ENCODE data around the gene WDR6. TPM values are rescaled to one million over a fixed set of nuclear protein-coding genes. Genes with fewer than 3 reads are reported as not detected.
"Not testable (repeated sequence)": the region's sequence is repeated elsewhere in the genome, so short reads cannot be mapped to it uniquely, and the experiment has no call there.

Gene WDR6
- total and polyA plus RNA-seq, 5 donors: 65.3 to 109 (median 88.4) TPM

DNA sequence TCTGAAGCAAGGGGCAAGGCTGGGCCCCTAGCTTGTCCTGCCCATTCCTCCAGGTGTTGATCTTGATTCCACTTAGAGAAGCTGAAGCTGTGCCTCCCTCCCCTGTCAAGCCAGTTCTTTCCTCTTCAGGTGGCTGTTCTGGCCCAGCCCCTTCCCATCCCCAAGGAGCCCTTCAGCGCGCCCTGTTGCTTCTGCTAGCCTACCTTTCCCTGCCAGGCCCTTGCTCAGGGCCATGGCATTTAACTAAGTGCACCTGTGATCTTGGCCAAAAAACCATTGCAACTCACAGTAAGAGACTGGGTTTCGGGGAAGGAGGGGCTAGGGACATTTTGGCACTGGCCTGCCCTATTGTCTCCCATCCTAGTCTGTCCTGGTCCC is 1.9 kb upstream of the WDR6 start:
- intact Hi-C loops (cut with DNase I): no loop called here
- ATAC-seq: no peak
- H3K27ac ChIP-seq (ENCODE audit: low read length): no peak overlapping the region
- DNase-seq: peak in 1 of 3 donors; percentile 23
- no peak overlapping the region for H3K4me3 ChIP-seq (ENCODE audit: low read length)
- peaks cover 3% of the 10 kb centered on the region for H3K4me1 ChIP-seq (ENCODE audit: control insufficient read depth, insufficient read depth, low read length)
- no peaks in the 10 kb centered on the region for H3K27me3 ChIP-seq (ENCODE audit: control insufficient read depth, insufficient read depth)
- 96% methylated on average over 3 of the region's 3 CpGs for WGBS
- no peaks in the 10 kb centered on the region for H3K9me3 ChIP-seq (ENCODE audit: control insufficient read depth, low read length)

DNA sequence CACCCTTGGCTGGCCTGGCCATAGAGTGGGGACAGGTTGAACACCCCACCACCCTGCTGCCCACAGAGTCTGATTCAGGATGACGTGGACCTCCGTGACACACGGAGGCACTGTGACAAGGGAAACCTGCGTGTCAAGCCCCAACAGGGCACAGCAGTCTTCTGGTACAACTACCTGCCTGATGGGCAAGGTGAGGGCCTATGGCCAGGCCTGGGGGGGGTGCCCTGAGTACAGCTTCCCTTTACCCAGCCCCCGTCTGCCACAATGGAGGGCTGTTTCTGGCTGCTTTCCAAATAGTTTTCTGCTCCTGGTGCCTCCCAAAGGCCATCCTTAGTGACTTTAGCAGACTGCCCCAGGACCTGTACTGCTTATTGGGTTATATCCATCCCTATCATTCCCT is 1.2 kb upstream of the WDR6 start:
- Histone ChIP-seq H3K27me3 (ENCODE audit: control insufficient read depth, insufficient read depth) (no peaks in the 10 kb centered on the region), H3K4me3 (ENCODE audit: low read length) (no peak overlapping the region), H3K4me1 (ENCODE audit: control insufficient read depth, insufficient read depth, low read length) (peaks cover 3% of the 10 kb centered on the region), H3K9me3 (ENCODE audit: control insufficient read depth, low read length) (no peaks in the 10 kb centered on the region), H3K27ac (ENCODE audit: low read length) (peak overlapping the region; percentile 85)
- ATAC-seq (no peak), DNase-seq (peak in 2 of 3 donors; percentile 17 to 72)
- intact Hi-C loops (cut with DNase I): no loop called here
- 95% methylated on average over 5 of the region's 5 CpGs for WGBS

DNA sequence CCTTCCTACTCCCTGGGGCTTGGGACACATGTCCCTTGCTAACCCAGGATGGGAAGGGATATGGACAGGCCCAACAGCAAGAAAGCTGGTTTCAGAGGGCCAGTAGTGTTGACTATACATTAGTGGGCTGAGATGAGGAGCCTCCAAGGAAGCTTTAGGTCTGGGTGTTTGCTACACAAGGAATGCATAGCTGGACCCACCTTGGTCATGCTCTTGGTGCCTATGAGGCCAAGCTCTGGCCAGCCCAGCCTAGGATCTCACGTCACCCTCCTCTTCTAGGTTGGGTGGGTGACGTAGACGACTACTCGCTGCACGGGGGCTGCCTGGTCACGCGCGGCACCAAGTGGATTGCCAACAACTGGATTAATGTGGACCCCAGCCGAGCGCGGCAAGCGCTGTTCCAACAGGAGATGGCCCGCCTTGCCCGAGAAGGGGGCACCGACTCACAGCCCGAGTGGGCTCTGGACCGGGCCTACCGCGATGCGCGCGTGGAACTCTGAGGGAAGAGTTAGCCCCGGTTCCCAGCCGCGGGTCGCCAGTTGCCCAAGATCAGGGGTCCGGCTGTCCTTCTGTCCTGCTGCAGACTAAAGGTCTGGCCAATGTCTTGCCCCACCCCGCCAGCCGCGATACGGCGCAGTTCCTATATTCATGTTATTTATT is 653 bp upstream of the WDR6 start:
- no peaks in the 10 kb centered on the region for H3K9me3 ChIP-seq (ENCODE audit: control insufficient read depth, low read length)
- no peaks in the 10 kb centered on the region for H3K27me3 ChIP-seq (ENCODE audit: control insufficient read depth, insufficient read depth)
- H3K27ac ChIP-seq (ENCODE audit: low read length): peak overlapping the region; percentile 85
- peaks cover 3% of the 10 kb centered on the region for H3K4me1 ChIP-seq (ENCODE audit: control insufficient read depth, insufficient read depth, low read length)
- 3% methylated on average over 32 of the region's 32 CpGs for WGBS
- intact Hi-C loops (cut with DNase I): no loop called here
- peak; percentile 53 to 83 (median 78) for DNase-seq
- H3K4me3 ChIP-seq (ENCODE audit: low read length): peak overlapping the region; percentile 67
- ATAC-seq: peak; percentile 2 to 17

DNA sequence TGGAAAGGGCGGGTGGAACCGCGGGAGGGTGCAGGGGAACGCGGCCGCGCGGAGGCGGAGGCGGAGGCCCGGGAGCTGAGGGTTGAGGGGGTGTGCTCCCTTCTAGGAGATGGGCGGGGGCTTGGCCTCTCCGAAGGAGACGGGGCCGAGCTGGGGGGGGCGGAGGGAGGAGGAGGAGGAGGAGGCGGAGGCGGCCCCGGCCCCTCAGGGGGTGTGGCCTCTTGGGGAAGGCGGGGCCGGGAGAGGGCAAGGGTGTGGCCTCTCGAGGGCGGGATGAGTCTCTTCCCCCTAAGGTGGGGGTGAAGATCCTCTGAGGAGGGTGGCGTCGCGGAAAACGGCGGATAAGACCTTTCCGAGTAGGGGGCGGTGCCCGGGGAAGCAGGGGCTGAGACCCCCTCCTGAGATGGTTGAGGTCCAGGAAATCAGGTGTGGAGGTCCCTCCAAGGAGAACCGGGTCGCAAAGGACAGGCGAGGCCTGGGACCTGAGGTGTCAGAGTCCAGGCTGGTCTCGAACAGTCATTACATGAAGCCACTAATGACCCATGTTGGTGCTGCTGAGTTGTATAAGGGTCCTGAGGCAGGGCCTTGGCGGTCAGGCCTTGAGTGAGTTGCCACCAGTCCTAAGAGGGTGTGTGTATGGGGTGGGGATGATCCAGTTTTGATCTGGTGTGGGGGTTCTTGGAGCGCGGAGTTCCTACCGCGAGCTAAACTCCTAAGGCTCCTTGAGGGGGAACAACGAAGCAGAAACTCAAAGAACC is 759 bp downstream of the WDR6 start:
- H3K4me1 ChIP-seq (ENCODE audit: control insufficient read depth, insufficient read depth, low read length): peaks cover 3% of the 10 kb centered on the region
- no peaks in the 10 kb centered on the region for H3K27me3 ChIP-seq (ENCODE audit: control insufficient read depth, insufficient read depth)
- H3K4me3 ChIP-seq (ENCODE audit: low read length): peak overlapping the region; percentile 67
- peak; percentile 93 to 96 (median 95) for DNase-seq
- 17% methylated on average over 41 of the region's 41 CpGs for WGBS
- no peaks in the 10 kb centered on the region for H3K9me3 ChIP-seq (ENCODE audit: control insufficient read depth, low read length)
- peak overlapping the region; percentile 55 for H3K27ac ChIP-seq (ENCODE audit: low read length)
- intact Hi-C loops (cut with DNase I): no loop called here
- peak; percentile 86 to 87 for ATAC-seq

DNA sequence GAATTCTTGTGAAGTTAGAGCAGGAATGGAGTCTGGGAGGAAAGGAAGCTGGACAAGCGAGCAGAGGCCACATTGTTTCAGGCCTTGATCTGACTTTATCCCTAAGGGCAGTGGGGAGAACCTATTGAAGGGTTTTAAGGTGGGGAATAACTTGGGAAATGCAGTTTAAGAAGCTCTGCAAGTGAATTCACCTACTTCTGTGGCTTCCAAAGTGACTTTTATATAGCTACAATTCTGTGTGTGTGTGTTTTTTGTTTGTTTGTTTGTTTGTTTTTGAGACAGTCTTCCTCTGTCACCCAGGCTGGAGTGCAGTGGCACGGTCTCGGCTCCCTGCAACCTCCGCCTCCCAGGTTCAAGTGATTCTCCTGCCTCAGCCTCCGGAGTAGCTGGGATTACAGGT is 1.4 kb downstream of the WDR6 start:
- H3K27ac ChIP-seq (ENCODE audit: low read length); H3K9me3 ChIP-seq (ENCODE audit: control insufficient read depth, low read length); intact Hi-C loops (cut with DNase I); H3K4me1 ChIP-seq (ENCODE audit: control insufficient read depth, insufficient read depth, low read length); H3K4me3 ChIP-seq (ENCODE audit: low read length); H3K27me3 ChIP-seq (ENCODE audit: control insufficient read depth, insufficient read depth); ATAC-seq: not testable (repeated sequence)
- 87% methylated on average over 5 of the region's 5 CpGs for WGBS
- DNase-seq: peak in 1 of 3 donors; percentile 23

DNA sequence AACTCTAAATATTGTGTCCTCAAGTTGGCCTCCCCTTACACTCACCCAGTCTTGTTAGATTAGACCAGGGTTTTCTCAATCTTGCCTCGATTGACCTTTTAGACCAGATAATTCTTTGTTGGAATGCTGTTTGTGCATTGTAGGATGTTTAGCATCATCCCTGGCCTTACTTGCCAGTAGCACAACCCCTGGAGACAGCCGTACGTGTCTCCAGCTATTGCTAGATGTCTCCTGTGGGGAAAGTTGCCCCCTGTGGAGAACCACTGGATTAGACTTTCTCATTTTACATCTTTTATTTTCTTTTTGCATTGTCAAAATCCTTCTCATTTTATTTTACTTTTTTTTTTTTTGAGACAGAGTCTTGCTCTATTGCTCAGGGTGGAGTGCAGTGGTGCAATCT is 2.2 kb downstream of the WDR6 start:
- H3K4me1 ChIP-seq (ENCODE audit: control insufficient read depth, insufficient read depth, low read length): peaks cover 3% of the 10 kb centered on the region
- H3K27ac ChIP-seq (ENCODE audit: low read length): no peak overlapping the region
- H3K27me3 ChIP-seq (ENCODE audit: control insufficient read depth, insufficient read depth): no peaks in the 10 kb centered on the region
- H3K9me3 ChIP-seq (ENCODE audit: control insufficient read depth, low read length): no peaks in the 10 kb centered on the region
- intact Hi-C loops (cut with DNase I): no loop called here
- DNase-seq (peak in 1 of 3 donors; percentile 7), ATAC-seq (no peak)
- H3K4me3 ChIP-seq (ENCODE audit: low read length): no peak overlapping the region
- 58% methylated on average over 3 of the region's 3 CpGs for WGBS

DNA sequence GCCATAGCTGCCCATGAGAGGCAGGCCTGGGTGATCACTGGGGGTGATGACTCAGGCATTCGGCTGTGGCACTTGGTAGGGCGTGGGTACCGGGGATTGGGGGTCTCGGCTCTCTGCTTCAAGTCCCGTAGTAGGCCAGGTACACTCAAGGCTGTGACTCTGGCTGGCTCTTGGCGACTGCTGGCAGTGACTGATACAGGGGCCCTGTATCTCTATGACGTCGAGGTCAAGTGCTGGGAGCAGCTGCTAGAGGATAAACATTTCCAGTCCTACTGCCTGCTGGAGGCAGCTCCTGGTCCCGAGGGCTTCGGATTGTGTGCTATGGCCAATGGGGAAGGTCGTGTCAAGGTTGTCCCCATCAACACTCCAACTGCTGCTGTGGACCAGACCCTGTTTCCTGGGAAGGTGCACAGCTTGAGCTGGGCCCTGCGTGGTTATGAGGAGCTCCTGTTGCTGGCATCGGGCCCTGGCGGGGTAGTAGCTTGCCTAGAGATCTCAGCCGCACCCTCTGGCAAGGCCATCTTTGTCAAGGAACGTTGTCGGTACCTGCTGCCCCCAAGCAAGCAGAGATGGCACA is 5.3 kb downstream of the WDR6 start:
- WGBS: 59% methylated on average over 17 of the region's 17 CpGs
- no peak overlapping the region for H3K27ac ChIP-seq (ENCODE audit: low read length)
- H3K27me3 ChIP-seq (ENCODE audit: control insufficient read depth, insufficient read depth): no peaks in the 10 kb centered on the region
- ATAC-seq (no peak), DNase-seq (peak in 1 of 3 donors; percentile 58)
- intact Hi-C loops (cut with DNase I): no loop called here
- H3K4me3 ChIP-seq (ENCODE audit: low read length): no peak overlapping the region
- H3K4me1 ChIP-seq (ENCODE audit: control insufficient read depth, insufficient read depth, low read length): peaks cover 3% of the 10 kb centered on the region
- H3K9me3 ChIP-seq (ENCODE audit: control insufficient read depth, low read length): no peaks in the 10 kb centered on the region

DNA sequence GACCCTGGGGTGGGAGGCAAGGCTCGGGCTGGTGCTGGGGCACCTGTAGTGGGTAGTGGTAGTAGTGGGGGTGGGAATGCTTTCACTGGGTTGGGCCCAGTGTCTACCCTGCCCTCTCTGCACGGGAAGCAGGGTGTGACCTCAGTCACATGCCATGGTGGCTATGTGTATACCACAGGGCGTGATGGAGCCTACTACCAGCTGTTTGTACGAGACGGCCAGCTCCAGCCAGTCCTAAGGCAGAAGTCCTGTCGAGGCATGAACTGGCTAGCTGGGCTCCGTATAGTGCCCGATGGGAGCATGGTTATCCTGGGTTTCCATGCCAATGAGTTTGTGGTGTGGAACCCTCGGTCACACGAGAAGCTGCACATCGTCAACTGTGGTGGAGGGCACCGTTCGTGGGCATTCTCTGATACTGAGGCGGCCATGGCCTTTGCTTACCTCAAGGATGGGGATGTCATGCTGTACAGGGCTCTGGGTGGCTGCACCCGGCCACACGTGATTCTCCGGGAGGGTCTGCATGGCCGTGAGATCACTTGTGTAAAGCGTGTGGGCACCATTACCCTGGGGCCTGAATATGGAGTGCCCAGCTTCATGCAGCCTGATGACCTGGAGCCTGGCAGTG is 6.0 kb downstream of the WDR6 start:
- intact Hi-C loops (cut with DNase I): no loop called here
- ATAC-seq (no peak), DNase-seq (no peak)
- Histone ChIP-seq H3K9me3 (ENCODE audit: control insufficient read depth, low read length) (no peaks in the 10 kb centered on the region), H3K27ac (ENCODE audit: low read length) (no peak overlapping the region), H3K4me3 (ENCODE audit: low read length) (no peak overlapping the region), H3K27me3 (ENCODE audit: control insufficient read depth, insufficient read depth) (no peaks in the 10 kb centered on the region), H3K4me1 (ENCODE audit: control insufficient read depth, insufficient read depth, low read length) (peaks cover 5% of the 10 kb centered on the region)
- WGBS: 81% methylated on average over 19 of the region's 19 CpGs

DNA sequence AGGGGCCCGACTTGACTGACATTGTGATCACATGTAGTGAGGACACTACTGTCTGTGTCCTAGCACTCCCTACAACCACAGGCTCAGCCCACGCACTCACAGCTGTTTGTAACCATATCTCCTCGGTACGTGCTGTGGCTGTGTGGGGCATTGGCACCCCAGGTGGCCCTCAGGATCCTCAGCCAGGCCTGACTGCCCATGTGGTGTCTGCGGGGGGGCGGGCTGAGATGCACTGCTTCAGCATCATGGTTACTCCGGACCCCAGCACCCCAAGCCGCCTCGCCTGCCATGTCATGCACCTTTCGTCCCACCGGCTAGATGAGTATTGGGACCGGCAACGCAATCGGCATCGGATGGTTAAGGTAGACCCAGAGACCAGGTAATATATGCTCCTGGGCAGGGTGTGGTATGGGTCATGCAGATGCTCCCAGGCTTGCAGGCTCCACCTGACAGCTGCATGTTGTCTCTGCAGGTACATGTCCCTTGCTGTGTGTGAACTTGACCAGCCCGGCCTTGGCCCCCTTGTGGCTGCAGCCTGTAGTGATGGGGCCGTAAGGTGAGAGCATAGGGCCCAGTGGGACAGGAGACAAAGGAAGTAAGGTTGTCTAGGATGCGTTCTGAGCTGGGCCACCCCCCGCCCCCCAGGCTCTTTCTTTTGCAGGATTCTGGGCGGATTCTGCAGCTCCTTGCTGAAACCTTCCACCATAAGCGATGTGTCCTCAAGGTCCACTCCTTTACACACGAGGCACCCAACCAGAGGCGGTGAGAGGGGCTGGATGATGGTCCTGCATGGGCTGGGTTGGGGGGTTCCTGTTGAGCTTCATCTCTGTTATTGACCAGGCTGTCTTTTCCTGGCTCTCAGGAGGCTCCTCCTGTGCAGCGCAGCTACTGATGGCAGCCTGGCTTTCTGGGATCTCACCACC is 6.8 kb downstream of the WDR6 start:
- ATAC-seq (no peak), DNase-seq (peak in 1 of 3 donors; percentile 73)
- intact Hi-C loops (cut with DNase I): no loop called here
- H3K9me3 ChIP-seq (ENCODE audit: control insufficient read depth, low read length): no peaks in the 10 kb centered on the region
- H3K27me3 ChIP-seq (ENCODE audit: control insufficient read depth, insufficient read depth): no peaks in the 10 kb centered on the region
- peaks cover 5% of the 10 kb centered on the region for H3K4me1 ChIP-seq (ENCODE audit: control insufficient read depth, insufficient read depth, low read length)
- H3K27ac ChIP-seq (ENCODE audit: low read length): no peak overlapping the region
- H3K4me3 ChIP-seq (ENCODE audit: low read length): no peak overlapping the region
- 85% methylated on average over 24 of the region's 24 CpGs for WGBS

DNA sequence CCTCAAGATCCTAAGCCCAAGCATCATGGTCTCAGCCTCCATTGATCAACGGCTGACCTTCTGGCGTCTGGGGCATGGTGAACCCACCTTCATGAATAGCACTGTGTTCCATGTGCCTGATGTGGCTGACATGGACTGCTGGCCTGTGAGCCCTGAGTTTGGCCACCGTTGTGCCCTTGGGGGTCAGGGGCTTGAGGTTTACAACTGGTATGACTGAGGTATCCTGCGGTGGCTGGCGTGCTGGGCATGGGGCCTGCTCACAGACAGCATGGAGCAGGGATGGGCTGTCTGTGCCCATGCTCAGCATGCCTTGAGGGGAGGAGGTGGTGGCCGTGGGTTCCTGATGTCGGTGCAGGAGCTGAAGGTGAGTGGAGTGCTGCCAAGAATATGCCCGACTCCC is 7.9 kb downstream of the WDR6 start:
- peak in 1 of 3 donors; percentile 55 for DNase-seq
- intact Hi-C loops (cut with DNase I): no loop called here
- Histone ChIP-seq H3K4me3 (ENCODE audit: low read length) (no peak overlapping the region), H3K9me3 (ENCODE audit: control insufficient read depth, low read length) (no peaks in the 10 kb centered on the region), H3K27me3 (ENCODE audit: control insufficient read depth, insufficient read depth) (no peaks in the 10 kb centered on the region), H3K27ac (ENCODE audit: low read length) (no peak overlapping the region), H3K4me1 (ENCODE audit: control insufficient read depth, insufficient read depth, low read length) (peaks cover 7% of the 10 kb centered on the region)
- 86% methylated on average over 8 of the region's 8 CpGs for WGBS
- no peak for ATAC-seq

All from right cardiac atrium (tissue), 5 donors.